ENCODE results near the gene PET117. TPM values are rescaled to one million over a fixed set of nuclear protein-coding genes. Genes with fewer than 3 reads are reported as not detected.
"Not testable (repeated sequence)": the region's sequence is repeated elsewhere in the genome, so short reads cannot be mapped to it uniquely, and the experiment has no call there.

PET117 gene, protein sequence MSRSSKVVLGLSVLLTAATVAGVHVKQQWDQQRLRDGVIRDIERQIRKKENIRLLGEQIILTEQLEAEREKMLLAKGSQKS
- 10 to 100 TPM; 14.4 to 15.4 TPM for total RNA-seq

- CTCF ChIA-PET = interaction anchor here (0.7 to 1.4 kb wide), 3 partner anchors 8 to 150 kb away, joined by 3 to 5 read pairs (median 3); partner anchors contain the start of gene ZNF133
- POLR2A ChIA-PET = interaction anchor here (0.6 to 0.9 kb wide), 3 partner anchors 150 to 455 kb away, joined by 3 to 5 read pairs (median 5); partner anchors contain the start of gene RRBP1
These were observed at the start of gene PET117, which contains the start of gene KAT14 for GRCh38 chr20:18137412-18138265. TSS of gene PET117 (plus strand) at chr20:18137863. CDS start at chr20:18137956, 93 bp downstream. TSS of gene KAT14 (plus strand) at chr20:18137863. CDS start at chr20:18142661, 4,798 bp downstream.

GRCh38 chr20:18088298-18088697 is 49.4 kb upstream of the PET117 start:
- CTCF ChIA-PET, POLR2A ChIA-PET: not testable (repeated sequence)

- CTCF ChIA-PET, POLR2A ChIA-PET: not testable (repeated sequence)
These were observed 48.8 kb upstream of the PET117 start for GRCh38 chr20:18088841-18089240.

DNA sequence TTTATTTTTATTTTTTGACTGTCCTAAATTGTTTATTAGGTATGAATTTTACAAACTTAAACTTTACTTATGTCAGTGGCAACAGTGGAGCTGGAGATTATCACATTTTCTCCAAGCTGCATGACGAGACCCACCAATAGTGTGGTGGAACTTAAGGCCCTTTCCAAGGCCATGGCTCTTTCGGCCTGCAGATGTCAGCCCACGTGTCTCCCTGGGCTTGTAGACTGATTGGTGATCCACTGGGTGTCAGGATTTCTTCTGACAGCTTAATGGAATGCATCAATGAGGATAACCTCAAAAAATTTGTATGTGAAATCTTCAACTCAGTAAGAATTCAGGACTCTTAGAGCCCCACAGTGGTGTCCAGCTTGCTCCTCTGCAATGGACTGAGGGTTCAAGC is 47.6 kb upstream of the PET117 start:
- CTCF ChIA-PET = no interaction called here
- POLR2A ChIA-PET = no interaction called here

DNA sequence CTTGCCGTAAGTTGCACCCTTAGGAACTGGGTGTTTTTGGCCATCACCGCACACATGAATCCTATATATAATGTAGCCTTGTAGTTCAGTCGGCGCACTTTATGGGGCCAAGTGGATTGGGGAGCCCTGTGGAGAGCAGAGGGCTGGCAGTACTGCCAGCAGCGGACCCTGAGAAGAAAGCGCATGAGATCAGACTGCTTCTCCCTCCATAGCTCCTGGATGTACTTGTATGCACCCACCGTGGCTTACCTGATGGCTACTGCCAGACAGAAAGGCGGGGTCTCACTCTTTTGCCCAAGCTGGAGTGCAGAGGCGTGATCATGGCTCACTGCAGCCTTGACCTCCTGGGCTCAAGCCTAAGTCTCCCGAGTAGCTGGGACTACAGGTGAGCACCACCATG is 47.2 kb upstream of the PET117 start:
- CTCF ChIA-PET = no interaction called here
- POLR2A ChIA-PET = no interaction called here

GRCh38 chr20:18091623-18092022 is 46.0 kb upstream of the PET117 start:
- POLR2A ChIA-PET = no interaction called here
- CTCF ChIA-PET = no interaction called here

- ChIA-PET CTCF (no interaction called here), POLR2A (no interaction called here)
These were observed 44.8 kb upstream of the PET117 start for GRCh38 chr20:18092890-18093289.

DNA sequence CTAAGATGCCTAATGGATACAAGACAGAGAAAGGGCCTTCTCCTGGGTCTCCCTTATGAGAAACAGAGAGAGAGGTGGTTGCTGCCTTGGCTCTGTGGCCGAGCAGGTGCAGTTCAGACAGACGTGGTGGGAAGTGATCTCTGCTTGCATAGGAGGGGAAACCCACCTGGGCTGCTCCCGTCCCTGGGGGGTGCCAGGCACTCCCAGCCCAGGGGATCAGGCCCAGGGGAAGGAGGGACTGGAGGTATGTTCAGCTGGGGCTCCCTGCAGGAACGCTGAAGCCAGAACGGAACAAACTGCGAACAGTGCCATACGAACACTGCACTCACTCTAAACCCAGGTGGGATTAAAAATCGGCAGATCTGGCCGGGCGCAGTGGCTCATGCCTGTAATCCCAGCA is 44.3 kb upstream of the PET117 start:
- ChIA-PET CTCF (no interaction called here), POLR2A (no interaction called here)

DNA sequence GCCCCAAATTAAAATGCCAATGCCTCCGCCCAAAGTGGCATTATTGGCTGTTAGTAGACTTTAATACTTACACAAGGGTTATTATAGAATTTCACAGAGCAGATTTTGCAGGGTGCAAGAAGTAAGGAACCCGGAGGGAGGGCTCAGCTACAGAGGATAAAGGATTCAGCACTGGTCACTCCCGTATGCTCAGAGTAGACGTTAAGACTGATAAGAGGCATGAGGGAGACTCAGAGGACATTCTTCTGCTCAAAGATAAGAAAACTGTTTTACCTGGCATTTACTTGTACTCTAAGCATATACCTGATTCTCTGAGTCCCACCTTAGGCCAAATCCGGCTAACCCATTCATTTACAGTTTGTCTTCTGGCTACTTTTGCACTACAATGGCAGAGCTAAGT is 43.5 kb upstream of the PET117 start:
- POLR2A ChIA-PET = no interaction called here
- CTCF ChIA-PET = no interaction called here

GRCh38 chr20:18100569-18100968 is 37.1 kb upstream of the PET117 start:
- CTCF ChIA-PET, POLR2A ChIA-PET: not testable (repeated sequence)

- POLR2A ChIA-PET = no interaction called here
- CTCF ChIA-PET = no interaction called here
These were observed 36.4 kb upstream of the PET117 start for GRCh38 chr20:18101125-18101810.

DNA sequence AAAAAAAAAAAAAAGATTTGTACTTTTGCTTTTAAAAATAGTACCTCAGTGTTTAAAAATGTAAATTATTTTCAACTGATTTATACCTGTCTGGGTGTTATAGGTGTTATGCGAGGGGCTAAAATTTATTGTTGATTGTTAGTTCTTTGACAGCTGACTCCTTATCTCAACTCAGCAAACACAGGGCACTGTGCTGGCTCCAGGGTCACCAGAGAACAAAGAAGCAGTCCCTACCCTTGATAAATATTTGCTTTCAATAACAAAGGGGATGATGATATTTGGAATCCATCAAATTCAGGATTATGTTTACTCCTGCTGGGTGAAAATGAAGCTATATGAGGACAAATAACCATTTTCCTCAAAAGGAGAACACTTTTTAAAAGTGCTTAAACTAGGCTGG is 34.2 kb upstream of the PET117 start:
- ChIA-PET POLR2A (no interaction called here), CTCF (no interaction called here)

GRCh38 chr20:18108326-18108725 is 29.3 kb upstream of the PET117 start:
- POLR2A ChIA-PET = no interaction called here
- CTCF ChIA-PET = interaction anchor here (0.9 kb wide), 1 partner anchor 67 kb away, joined by 3 read pairs; no protein-coding TSS in a partner anchor

DNA sequence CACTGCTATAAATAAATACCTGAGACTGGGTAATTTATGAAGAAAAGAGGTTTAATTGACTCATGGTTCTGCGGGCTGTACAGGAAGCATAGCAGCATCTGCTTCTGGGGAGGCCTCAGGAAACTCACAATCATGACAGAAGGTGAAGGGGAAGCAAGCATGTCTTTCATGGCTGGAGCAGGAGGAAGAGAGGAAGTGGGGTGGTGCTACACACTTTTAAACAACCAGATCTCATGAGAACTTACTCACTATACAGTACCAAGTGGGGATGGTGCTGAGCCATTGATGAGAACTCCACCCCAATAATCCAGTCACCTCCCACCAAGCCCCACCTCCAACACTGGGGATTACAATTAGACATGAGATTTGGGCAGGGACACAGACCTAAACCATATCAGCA is 9.1 kb upstream of the PET117 start:
- CTCF ChIA-PET, POLR2A ChIA-PET: not testable (repeated sequence)

DNA sequence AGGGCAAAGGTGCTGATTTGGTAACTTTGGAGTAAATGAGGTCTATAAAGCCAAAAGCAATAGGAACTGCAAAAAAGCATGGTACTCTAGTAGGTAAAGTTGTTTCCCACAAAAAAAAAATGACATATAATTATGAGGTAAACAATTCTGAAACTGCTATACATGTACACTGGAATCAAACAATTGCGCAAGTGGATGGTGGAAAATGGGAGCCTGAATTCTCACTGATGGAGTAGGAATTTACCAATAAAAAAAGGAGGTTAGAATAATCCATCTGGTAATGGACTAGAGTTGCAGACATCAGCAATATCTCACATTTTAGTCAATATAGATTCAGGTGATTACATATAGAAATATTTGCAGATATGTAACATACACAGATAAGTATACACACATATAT is 5.0 kb upstream of the PET117 start:
- CTCF ChIA-PET = no interaction called here
- POLR2A ChIA-PET = no interaction called here

DNA sequence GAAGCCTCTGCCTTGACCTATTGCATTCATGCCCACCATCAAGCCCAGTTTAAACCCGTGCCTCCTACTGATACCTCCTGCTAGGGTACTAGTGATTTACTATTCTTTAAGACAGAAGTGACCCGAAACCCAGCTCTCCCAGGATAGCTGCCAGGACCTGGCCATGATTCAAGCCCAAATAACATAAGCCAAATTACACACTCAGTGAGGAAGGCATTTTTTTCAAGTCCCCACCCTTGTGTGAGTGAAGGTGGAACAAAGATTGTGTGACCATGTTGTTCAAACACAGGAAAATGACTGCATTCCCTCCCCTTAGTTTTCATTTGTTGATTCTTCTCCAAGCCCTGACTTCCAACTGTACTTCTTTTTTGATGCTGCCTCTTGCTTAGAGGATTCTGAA is 3.7 kb upstream of the PET117 start:
- ChIA-PET POLR2A (no interaction called here), CTCF (no interaction called here)

DNA sequence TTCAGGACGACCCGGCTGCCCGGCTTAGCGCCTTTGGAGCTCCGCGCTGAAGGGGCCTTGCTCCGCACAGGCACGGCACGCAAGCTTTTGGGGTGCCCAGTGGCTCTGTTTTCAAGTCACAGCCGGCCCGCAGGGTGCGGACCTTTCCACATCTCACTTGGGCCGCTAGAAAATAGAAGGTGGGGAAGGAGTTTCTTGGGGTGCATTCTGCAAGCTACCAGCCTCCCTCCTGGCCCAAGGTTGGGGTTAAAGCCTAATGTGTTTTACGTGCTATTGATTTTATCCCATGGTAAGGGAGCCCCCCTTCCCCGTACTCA is 561 bp downstream of the PET117 start:
- ChIA-PET CTCF (interaction anchor here (0.7 to 1.2 kb wide), 2 partner anchors 142 to 150 kb away, joined by 3 to 5 read pairs; partner anchors contain the start of gene ZNF133), POLR2A (interaction anchor here (0.6 to 0.9 kb wide), 2 partner anchors 149 to 456 kb away, joined by 3 to 5 read pairs; partner anchors contain the start of gene RRBP1)

GRCh38 chr20:18138639-18139583 is 1.2 kb downstream of the PET117 start:
- CTCF ChIA-PET = interaction anchor here (0.7 kb wide), 1 partner anchor 143 kb away, joined by 3 read pairs; no protein-coding TSS in a partner anchor

DNA sequence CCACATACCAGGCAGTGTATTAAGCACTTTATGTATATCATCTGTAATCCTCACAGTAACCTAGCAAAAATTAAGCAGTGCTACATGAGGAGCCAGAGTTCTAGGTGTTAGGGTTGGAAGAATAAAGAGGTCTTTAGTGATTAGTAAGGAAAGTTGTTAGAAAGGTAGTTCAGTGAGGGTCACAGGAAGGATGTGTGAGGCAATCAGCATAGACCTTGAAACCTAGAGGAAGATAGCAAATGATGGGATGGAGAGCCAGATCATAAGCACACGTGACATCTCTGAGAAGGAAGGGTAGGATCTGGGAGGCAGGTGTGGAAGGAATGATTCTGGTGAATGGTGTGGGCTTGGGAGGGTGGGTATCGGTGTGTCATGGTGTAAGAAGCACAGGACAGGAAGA is 2.2 kb downstream of the PET117 start:
- ChIA-PET POLR2A (no interaction called here), CTCF (no interaction called here)

More at GRCh38 chr20:18138639-18139583, 1.2 kb downstream of the PET117 start:
- POLR2A ChIA-PET = interaction anchor here (0.9 kb wide), 1 partner anchor 149 kb away, joined by 5 read pairs; no protein-coding TSS in a partner anchor
